Measurements from ENCODE around the gene TTLL1.
A peak's percentile ranks its signal among the peaks of the same experiment; 100 is the strongest.

Gene TTLL1

GRCh38 chr22:43088984-43089717 is at the start of gene TTLL1:
Gene TTLL1 (minus strand): TSS chr22:43089391. CDS start chr22:43075586, 13,805 bp downstream.
- peak; percentile 58 for DNase-seq (ENCODE audit: low read depth)

- DNase-seq (ENCODE audit: low read depth): no peak
These were observed 47.6 kb upstream of the TTLL1 start for GRCh38 chr22:43136801-43137200.

- DNase-seq (ENCODE audit: low read depth): no peak
These were observed 47.1 kb upstream of the TTLL1 start for GRCh38 chr22:43136255-43136654.

- DNase-seq (ENCODE audit: low read depth): no peak
These were observed 46.4 kb upstream of the TTLL1 start for GRCh38 chr22:43135565-43135964.

GRCh38 chr22:43134553-43134952 is 45.4 kb upstream of the TTLL1 start:
- no peak for DNase-seq (ENCODE audit: low read depth)

GRCh38 chr22:43133401-43133800 is 44.2 kb upstream of the TTLL1 start:
- DNase-seq (ENCODE audit: low read depth): no peak

- no peak for DNase-seq (ENCODE audit: low read depth)
These were observed 42.7 kb upstream of the TTLL1 start for GRCh38 chr22:43131773-43132501.

- DNase-seq (ENCODE audit: low read depth): no peak
These were observed 40.5 kb upstream of the TTLL1 start for GRCh38 chr22:43129426-43130425.

- no peak for DNase-seq (ENCODE audit: low read depth)
These were observed 39.8 kb upstream of the TTLL1 start for GRCh38 chr22:43128928-43129424.

- no peak for DNase-seq (ENCODE audit: low read depth)
These were observed 38.9 kb upstream of the TTLL1 start for GRCh38 chr22:43128116-43128515.

GRCh38 chr22:43127166-43127908 is 38.1 kb upstream of the TTLL1 start:
- DNase-seq (ENCODE audit: low read depth): no peak

- DNase-seq (ENCODE audit: low read depth): peak; percentile 46
These were observed 37.4 kb upstream of the TTLL1 start for GRCh38 chr22:43126501-43127165.

GRCh38 chr22:43118953-43119458 is 29.8 kb upstream of the TTLL1 start:
- no peak for DNase-seq (ENCODE audit: low read depth)

GRCh38 chr22:43118024-43118849 is 29.0 kb upstream of the TTLL1 start:
- no peak for DNase-seq (ENCODE audit: low read depth)

- no peak for DNase-seq (ENCODE audit: low read depth)
These were observed 27.7 kb upstream of the TTLL1 start for GRCh38 chr22:43116932-43117331.

GRCh38 chr22:43114958-43115357 is 25.8 kb upstream of the TTLL1 start:
- no peak for DNase-seq (ENCODE audit: low read depth)

- DNase-seq (ENCODE audit: low read depth): no peak
These were observed 24.5 kb upstream of the TTLL1 start for GRCh38 chr22:43113526-43114251.

- DNase-seq (ENCODE audit: low read depth): no peak
These were observed 21.9 kb upstream of the TTLL1 start for GRCh38 chr22:43110927-43111623.

Measured in HS-27A (cell line).